Raji (cell line): Measurements from ENCODE around the gene EIF3L.

ENCODE experiments used
- POLR2A ChIP-seq: IDR thresholded peaks from 2 replicates; pipeline ENCODE4 v1.6.1; 2011; ENCODE audit warnings: low read depth, low read length, control low read depth; ENCODE audit not compliant: insufficient read depth

The EIF3L gene

DNA sequence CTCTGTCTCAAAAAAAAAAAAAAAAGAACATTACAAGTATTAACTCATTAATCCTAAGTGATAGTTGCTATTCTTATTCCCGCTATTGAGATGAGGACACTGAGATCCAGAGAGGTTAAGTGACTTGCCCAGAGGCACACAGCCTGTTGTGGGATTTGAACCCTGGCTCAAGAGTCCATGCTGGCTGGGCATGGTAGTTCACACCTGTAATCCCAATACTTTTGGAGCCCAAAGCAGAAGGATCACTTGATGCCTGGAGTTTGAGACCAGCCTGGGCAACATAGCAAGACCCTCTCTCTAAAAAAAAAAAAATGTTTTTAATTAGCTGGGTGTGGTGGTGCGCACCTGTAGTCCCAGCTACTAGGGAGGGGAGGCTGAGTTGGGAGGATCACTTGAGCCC lies 37.4 kb upstream of the EIF3L start:
- no peak for TF ChIP-seq POLR2A

DNA sequence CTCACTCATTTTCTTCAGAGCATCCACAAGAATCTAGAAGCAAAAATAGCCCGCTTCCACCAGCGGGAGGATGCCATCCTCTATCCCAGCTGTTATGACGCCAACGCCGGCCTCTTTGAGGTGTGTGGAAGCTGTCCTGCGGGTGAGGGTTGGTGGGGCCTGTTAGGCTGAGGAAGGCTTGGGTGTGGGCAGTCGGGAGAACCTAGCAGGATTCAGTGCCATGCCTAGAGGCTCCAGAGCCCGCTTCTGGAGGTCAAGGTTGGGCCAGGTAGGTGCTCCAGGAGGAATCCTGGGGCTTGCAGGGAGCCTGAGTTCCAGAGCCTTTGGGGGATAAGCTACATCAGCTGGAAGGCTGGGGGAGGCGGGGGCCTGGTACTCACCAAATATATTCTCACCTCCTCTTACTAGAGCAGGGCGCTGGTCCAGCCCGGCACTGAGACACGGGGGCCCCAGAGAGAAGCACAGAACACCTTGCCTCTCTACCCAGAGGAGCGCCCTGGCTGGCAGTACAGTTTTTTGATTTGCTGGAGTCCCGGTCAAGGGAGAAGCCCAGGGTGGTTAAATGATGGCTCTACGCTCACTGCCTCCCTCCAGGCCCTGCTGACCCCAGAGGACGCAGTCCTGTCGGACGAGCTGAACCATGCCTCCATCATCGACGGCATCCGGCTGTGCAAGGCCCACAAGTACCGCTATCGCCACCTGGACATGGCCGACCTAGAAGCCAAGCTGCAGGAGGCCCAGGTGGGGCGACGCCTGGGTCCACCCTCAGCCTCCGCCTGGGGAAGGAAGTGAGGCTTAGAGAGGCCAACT lies 36.1 kb upstream of the EIF3L start:
- TF ChIP-seq POLR2A, result no peak

DNA sequence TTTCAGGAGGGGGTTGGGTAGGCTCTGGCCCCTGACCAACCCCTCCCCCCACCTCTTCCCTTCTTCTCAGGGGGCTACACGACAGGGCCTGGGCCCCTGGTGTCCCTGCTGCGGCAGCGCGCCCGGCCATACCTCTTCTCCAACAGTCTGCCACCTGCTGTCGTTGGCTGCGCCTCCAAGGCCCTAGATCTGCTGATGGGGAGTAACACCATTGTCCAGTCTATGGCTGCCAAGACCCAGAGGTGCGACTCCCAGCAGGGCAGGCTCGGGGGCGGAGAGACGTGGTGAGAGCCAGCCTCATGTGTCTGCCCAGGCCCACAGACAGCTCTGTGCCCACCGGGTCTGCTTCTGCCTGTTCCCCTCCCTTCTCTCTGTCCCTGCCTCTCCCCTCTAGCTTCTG lies 33.6 kb upstream of the EIF3L start:
- TF ChIP-seq POLR2A, result no peak

DNA sequence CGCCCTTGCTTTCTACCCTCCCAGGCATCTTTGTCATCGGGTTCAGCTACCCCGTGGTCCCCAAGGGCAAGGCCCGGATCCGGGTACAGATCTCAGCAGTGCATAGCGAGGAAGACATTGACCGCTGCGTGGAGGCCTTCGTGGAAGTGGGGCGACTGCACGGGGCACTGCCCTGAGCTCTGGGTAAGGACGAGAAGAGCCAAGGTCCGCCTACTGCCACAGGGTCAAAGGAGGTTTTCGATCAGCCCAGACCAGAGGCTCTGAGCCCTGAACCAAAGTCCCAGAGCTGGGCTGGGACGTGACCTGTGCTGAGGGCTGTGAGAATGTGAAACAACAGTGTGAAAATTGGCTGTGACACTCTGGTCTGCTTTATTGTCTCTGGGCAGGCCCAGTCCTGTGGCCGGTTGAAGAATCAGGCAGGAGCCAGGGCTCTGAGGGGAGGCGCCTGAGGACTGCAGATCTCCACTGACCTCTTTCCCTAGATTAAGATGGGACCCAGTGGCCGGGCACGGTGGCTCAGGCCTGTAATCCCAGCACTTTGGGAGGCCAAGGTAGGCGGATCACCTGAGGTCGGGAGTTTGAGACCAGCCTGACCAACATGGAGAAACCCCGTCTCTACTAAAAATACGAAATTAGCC lies 32.6 kb upstream of the EIF3L start:
- TF ChIP-seq POLR2A, result no peak

DNA sequence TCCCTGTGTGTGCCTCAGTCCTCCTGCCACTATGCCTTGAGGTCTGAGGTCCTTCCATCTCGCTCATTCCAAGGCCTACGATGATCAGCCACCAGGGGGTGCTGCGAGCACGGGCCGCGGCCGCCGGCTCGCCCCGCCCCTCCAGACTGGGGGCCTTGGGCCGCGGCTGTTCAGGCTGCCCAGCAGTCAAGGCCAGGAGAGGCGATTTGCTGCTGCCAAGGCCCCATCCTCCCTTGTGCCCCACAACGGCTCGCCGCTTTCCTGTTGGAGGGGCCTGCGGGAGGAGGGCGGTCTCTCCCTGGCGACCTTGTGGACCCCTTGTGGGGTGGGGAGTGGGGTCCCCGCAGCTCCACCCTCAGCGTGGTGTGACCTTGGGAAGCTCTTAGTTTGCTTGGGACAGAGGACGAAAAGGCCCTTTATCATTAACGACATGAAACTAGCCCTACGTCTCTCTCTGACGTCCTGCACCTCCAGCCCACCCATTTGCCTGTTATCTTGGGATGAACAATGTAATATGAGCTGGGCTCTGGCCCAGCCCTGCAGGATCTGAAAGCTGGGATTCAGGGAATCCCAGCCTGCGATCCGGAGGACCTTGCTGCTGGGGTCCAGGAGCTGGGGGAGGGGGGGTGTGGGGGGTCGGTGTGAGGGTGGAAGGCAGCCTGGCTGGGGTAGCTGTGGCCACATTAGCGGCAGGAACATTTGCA lies 31.4 kb upstream of the EIF3L start:
- 0 out of 2 replicates have a peak, but pooled peaks have one; percentile 8 for TF ChIP-seq POLR2A

DNA sequence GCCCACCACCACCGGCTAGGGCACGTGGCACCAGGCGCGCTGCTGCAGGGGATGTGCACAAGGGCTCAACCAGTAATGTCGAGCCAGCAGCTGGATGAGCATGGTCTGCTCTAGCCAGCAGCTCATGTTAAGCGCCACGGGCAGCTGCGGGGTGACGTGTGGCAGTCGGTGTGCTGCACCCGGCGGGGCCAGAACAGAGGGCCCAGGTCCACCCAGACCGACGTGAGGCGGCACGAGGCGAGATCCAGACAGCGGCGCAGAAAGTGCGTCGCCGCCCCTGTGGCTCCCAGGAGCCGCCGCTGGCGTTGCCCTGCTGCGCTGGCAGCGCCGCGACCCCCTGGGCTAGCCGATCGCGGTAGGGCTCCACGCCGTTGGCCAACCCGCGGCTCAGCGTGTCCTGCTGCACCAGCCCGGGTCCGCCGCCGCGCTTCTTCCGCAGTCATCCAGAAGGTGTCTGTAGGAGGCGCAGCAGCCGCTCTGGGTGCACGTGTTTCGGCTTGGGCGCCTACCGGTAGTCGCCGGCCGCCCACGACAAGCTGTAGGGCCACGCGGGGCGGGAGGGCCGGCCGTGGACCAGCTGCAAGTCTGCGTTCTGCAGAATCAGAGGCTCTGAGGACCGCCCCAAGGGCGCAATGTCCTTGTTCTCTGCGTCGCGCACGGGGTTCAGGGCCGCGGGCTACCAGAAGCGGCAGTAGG lies 30.7 kb upstream of the EIF3L start:
- no peak for TF ChIP-seq POLR2A

DNA sequence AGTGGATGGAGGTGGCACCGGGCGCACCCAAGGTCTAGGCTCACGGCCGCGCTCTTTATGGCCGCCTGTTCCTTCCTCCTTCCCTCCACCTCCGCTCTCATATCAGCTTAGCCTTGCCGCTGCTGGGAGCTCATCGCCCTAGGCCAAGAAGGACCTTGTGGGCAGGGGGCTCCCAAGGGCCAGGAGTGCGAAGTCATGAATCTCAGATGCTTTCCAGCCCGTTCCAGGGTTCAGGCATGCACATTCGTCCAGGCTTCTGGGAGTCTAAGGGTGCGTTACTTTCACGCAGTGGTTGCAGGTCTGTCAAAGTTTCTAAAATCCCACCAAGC lies 30.1 kb upstream of the EIF3L start:
- TF ChIP-seq POLR2A, result no peak

DNA sequence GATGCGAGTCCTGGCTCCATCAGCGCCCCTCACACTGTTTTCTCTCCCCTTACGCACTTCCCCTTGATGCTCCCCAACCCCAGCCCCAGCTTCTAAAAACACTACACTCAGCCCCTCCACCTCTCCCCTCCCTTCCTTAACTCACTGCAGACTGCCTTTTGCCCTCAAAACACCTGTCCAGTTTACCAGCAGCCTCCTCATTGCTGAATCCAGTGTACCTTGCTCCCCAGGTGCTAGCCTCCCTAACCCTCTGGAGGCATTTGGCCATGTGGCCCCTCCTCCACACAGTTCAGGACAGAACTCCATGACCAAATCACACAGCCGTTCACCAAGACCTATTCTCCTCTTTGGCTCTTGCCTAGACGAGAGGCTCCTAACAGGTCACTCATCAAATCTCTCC lies 28.9 kb upstream of the EIF3L start:
- no peak for TF ChIP-seq POLR2A

DNA sequence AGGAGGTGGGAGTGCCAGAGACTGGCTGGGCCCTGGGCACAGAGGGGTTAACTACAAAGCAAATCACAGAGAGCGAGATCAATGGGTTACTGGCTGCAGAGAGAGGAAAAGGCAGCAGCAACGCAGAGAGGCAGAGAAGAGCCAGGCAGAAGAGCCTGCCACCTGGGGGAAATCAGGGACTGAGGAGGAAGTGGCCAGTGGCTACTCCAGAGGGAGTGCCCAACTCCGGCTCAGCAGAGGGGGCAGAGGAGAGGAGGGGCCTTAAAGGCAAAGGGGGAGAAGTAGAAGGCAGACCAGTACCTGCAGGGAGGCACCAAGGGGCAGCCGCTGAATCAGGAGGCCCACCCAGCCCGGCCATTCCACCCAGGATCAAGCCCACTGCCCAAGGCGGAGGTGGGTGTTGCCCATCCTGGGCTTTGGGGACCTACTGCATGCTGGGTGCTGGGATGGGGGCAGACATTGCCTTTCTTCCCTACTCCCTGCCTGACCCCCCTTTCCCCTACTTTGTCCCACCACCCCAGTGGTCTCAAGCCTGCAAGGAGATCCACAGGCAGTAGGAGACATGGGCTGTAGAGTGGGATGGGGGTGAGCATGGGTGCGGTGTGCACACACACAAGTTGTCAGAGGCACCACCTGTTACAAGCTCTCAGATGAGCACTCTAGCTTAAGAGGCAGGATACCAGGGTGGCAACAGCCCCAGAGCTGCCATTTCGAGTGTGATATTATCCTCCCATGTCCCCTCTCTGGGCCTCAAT lies 27.0 kb upstream of the EIF3L start:
- TF ChIP-seq POLR2A, result no peak

DNA sequence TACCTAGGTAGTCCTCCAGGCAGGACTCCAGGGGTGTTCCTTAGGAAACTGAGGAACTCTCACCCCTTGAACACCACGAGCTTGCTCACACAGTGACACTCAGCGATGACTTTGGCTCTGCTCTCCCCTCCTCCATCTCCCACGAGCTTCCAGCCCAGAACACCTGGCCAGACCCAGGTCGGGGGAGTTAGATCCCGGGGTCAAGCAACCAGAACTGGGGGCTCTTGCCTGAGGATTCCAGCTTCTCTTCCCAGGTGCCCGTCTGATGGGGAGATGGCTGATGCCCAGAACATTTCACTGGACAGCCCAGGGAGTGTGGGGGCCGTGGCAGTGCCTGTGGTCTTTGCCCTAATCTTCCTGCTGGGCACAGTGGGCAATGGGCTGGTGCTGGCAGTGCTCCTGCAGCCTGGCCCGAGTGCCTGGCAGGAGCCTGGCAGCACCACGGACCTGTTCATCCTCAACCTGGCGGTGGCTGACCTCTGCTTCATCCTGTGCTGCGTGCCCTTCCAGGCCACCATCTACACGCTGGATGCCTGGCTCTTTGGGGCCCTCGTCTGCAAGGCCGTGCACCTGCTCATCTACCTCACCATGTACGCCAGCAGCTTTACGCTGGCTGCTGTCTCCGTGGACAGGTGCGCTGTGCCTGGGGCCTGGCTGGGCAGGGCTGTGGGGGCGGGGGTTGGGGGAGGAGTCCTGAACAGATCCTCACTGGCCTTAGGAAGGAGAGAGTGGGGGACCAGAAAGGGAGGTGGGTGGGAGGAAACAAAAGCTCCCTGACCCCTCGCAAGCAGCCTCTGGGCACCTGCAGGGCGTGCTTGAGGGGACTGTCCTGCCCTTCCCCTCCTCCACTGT lies 25.9 kb upstream of the EIF3L start, which contains the start of gene GALR3:
GALR3 (plus strand) TSS at position 249 of the 852 bp plus-strand sequence; CDS start at position 274, 25 bp downstream.
- TF ChIP-seq POLR2A, result no peak

DNA sequence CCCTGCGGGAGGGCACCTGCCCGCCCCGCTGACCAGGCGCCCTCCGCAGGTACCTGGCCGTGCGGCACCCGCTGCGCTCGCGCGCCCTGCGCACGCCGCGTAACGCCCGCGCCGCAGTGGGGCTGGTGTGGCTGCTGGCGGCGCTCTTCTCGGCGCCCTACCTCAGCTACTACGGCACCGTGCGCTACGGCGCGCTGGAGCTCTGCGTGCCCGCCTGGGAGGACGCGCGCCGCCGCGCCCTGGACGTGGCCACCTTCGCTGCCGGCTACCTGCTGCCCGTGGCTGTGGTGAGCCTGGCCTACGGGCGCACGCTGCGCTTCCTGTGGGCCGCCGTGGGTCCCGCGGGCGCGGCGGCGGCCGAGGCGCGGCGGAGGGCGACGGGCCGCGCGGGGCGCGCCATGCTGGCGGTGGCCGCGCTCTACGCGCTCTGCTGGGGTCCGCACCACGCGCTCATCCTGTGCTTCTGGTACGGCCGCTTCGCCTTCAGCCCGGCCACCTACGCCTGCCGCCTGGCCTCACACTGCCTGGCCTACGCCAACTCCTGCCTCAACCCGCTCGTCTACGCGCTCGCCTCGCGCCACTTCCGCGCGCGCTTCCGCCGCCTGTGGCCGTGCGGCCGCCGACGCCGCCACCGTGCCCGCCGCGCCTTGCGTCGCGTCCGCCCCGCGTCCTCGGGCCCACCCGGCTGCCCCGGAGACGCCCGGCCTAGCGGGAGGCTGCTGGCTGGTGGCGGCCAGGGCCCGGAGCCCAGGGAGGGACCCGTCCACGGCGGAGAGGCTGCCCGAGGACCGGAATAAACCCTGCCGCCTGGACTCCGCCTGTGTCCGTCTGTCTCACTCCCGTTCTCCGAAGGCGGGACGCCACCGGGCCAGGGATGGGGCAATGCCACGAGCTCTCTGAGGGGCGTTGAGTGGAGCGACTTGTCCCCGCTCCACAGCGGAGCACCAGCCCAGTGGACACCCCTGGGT lies 24.3 kb upstream of the EIF3L start:
- TF ChIP-seq POLR2A, result no peak

DNA sequence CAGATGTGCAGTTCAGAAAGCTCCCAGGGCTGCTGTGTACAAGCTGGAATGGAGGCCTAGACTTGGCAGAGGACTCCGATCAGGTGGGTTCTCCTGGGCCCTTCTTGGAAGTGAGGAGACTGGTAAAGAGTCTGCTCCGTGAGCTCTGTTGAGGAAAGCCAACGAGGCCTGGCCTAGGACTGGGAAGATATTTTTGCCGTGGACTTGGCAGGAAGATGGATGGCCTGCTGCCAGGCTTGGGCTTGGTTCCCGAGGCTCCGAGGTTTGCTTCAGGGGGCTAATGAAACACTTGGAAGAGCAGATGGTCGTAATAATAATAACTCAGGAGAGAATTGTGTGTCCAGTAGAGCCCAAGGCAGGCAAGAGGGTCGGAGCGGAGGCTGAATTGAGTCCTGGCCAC lies 22.2 kb upstream of the EIF3L start:
- no peak for TF ChIP-seq POLR2A
